DND-41 (cell line): ENCODE measurements around the gene SOD3.

Experiments used
- ATAC-seq: fragments of 200-7000 bp; cut with Tn5 transposase; 3 replicates; pipeline ENCODE4 v1.9.1; 2021; ENCODE audit warnings: low read depth; ENCODE audit not compliant: insufficient read depth
- DNase-seq: peaks from one replicate; pipeline ENCODE4 v3.0.0-alpha.2; 2020
- H2AFZ ChIP-seq: 2 replicates; pipeline ENCODE4 v1.6.0; 2012; ENCODE audit warnings: low read depth, low read length
- H3K27ac ChIP-seq: 2 replicates; pipeline ENCODE4 v1.5.1; 2012; ENCODE audit warnings: low read length, inconsistent platforms
- H3K27me3 ChIP-seq: fragments of 200-600 bp; sonication (generic); 2 replicates; pipeline ENCODE4 v1.6.0; 2012; ENCODE audit warnings: low read length, mild to moderate bottlenecking, inconsistent platforms; ENCODE audit not compliant: insufficient read depth, poor library complexity
- H3K36me3 ChIP-seq: 2 replicates; pipeline ENCODE4 v1.5.1; 2012; ENCODE audit warnings: low read length, inconsistent platforms; ENCODE audit not compliant: insufficient read depth
- H3K4me1 ChIP-seq: 2 replicates; pipeline ENCODE4 v1.5.1; 2012; ENCODE audit warnings: mild to moderate bottlenecking, low read length; ENCODE audit not compliant: insufficient read depth
- H3K4me2 ChIP-seq: 2 replicates; pipeline ENCODE4 v1.6.0; 2012; ENCODE audit warnings: mild to moderate bottlenecking, moderate library complexity, low read length, inconsistent platforms; ENCODE audit not compliant: insufficient read depth
- H3K4me3 ChIP-seq, 2 experiments: fragments of 200-600 bp in 1 of 2; shearing (Covaris generic) in 1 of 2; 2 replicates each; pipeline ENCODE4 v1.5.1; 2012 to 2016; ENCODE audit warnings: inconsistent platforms in 2 of 2, low read length in 2 of 2, mild to moderate bottlenecking in 2 of 2, low read depth in 1 of 2, moderate library complexity in 1 of 2
- H3K79me2 ChIP-seq: 2 replicates; pipeline ENCODE4 v1.6.0; 2012; ENCODE audit warnings: low read length, inconsistent platforms; ENCODE audit not compliant: insufficient read depth
- H3K9ac ChIP-seq: 2 replicates; pipeline ENCODE4 v1.6.0; 2012; ENCODE audit warnings: low read depth, mild to moderate bottlenecking, inconsistent platforms, low read length, moderate library complexity
- H3K9me3 ChIP-seq: 2 replicates; pipeline ENCODE4 v1.5.1; 2012; ENCODE audit warnings: low read length, moderate library complexity, mild to moderate bottlenecking, inconsistent platforms; ENCODE audit not compliant: insufficient read depth, severe bottlenecking
- H4K20me1 ChIP-seq: 2 replicates; pipeline ENCODE4 v1.6.0; 2012; ENCODE audit warnings: low read length; ENCODE audit not compliant: insufficient read depth
- EZH2 ChIP-seq: IDR thresholded peaks from 3 replicates; pipeline ENCODE4 v1.6.1; 2012; ENCODE audit warnings: borderline replicate concordance, low read depth, mild to moderate bottlenecking, moderate library complexity, low read length, inconsistent platforms; ENCODE audit not compliant: severe bottlenecking
- TF ChIP-seq, protein P1 (sequence below): IDR thresholded peaks from 2 replicates; pipeline ENCODE4 v1.5.1; 2012; ENCODE audit warnings: borderline replicate concordance, low read length, moderate library complexity, mild to moderate bottlenecking; ENCODE audit not compliant: poor library complexity, severe bottlenecking; ENCODE audit errors: extremely low read depth

SOD3 gene

DNA sequence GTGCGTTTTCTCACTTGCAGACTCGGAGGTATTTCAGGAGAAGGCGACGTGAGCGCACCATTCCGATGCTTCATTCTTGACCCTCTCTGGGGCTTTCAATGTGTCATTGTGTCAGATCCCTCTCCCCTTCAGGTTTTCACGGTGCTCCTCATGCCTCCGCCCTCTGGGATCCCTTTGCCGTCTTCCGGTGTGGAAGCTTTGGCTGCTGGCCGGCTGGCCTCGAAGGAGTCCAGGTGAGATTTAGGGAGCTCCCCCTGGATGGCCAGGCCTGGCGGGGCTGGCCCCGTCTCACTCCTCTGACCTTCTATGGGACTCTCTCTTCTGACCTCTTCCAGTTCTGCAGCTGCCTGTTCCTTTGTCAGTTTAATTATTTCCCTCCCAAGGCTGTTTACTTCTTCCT, 12.9 kb downstream of the SOD3 start:
- no peaks in the 10 kb centered on the region for H3K36me3 ChIP-seq
- TF ChIP-seq, protein P1, sequence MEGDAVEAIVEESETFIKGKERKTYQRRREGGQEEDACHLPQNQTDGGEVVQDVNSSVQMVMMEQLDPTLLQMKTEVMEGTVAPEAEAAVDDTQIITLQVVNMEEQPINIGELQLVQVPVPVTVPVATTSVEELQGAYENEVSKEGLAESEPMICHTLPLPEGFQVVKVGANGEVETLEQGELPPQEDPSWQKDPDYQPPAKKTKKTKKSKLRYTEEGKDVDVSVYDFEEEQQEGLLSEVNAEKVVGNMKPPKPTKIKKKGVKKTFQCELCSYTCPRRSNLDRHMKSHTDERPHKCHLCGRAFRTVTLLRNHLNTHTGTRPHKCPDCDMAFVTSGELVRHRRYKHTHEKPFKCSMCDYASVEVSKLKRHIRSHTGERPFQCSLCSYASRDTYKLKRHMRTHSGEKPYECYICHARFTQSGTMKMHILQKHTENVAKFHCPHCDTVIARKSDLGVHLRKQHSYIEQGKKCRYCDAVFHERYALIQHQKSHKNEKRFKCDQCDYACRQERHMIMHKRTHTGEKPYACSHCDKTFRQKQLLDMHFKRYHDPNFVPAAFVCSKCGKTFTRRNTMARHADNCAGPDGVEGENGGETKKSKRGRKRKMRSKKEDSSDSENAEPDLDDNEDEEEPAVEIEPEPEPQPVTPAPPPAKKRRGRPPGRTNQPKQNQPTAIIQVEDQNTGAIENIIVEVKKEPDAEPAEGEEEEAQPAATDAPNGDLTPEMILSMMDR = no peak
- TF ChIP-seq EZH2 = no peak
- no peak overlapping the region for H3K27ac ChIP-seq
- H3K79me2 ChIP-seq = no peaks in the 10 kb centered on the region
- ATAC-seq (no peak), DNase-seq (no peak)
- no peaks in the 10 kb centered on the region for H3K9me3 ChIP-seq
- H3K4me1 ChIP-seq = no peaks in the 10 kb centered on the region
- H3K9ac ChIP-seq = no peak overlapping the region
- no peaks in the 10 kb centered on the region for H3K27me3 ChIP-seq
- H4K20me1 ChIP-seq = no peaks in the 10 kb centered on the region
- no peak overlapping the region for H3K4me3 ChIP-seq
- H2AFZ ChIP-seq = no peak overlapping the region
- H3K4me2 ChIP-seq = no peak overlapping the region

DNA sequence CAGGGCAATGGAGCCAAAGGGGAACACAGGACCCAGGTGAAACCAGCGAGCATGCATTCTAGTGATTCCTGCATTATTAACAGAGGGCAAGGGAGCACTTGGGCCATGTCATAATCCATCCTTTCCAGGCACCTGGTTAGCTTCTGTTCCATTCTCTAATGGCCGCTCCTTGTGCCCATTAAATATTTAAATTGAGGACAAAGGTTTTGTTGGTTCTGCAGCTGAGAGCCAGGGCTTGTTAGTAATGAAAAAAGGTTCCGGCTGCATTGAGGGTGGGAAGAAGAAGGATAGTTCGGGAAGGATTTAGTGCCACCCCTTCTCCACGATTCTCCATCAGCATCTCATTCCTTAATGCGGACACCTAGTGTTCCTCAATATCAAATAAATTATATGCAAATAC, 13.6 kb downstream of the SOD3 start:
- Histone ChIP-seq H3K9me3 (no peaks in the 10 kb centered on the region), H3K36me3 (no peaks in the 10 kb centered on the region), H3K4me3 (no peak overlapping the region), H3K79me2 (no peaks in the 10 kb centered on the region), H3K4me1 (no peaks in the 10 kb centered on the region), H2AFZ (no peak overlapping the region), H3K9ac (no peak overlapping the region), H3K4me2 (no peak overlapping the region), H3K27ac (no peak overlapping the region), H3K27me3 (no peaks in the 10 kb centered on the region), H4K20me1 (no peaks in the 10 kb centered on the region)
- DNase-seq (no peak), ATAC-seq (no peak)
- TF ChIP-seq, protein P1 = no peak
- TF ChIP-seq EZH2 = no peak

GRCh38 chr4:24809376-24809775, 14.0 kb downstream of the SOD3 start:
- Histone ChIP-seq H3K9ac (no peak overlapping the region), H2AFZ (no peak overlapping the region), H4K20me1 (no peaks in the 10 kb centered on the region), H3K4me2 (no peak overlapping the region), H3K4me3 (no peak overlapping the region), H3K9me3 (no peaks in the 10 kb centered on the region), H3K27ac (no peak overlapping the region), H3K27me3 (no peaks in the 10 kb centered on the region), H3K4me1 (no peaks in the 10 kb centered on the region), H3K36me3 (no peaks in the 10 kb centered on the region), H3K79me2 (no peaks in the 10 kb centered on the region)
- DNase-seq (no peak), ATAC-seq (no peak)
- TF ChIP-seq, protein P1 = no peak
- no peak for TF ChIP-seq EZH2

DNA sequence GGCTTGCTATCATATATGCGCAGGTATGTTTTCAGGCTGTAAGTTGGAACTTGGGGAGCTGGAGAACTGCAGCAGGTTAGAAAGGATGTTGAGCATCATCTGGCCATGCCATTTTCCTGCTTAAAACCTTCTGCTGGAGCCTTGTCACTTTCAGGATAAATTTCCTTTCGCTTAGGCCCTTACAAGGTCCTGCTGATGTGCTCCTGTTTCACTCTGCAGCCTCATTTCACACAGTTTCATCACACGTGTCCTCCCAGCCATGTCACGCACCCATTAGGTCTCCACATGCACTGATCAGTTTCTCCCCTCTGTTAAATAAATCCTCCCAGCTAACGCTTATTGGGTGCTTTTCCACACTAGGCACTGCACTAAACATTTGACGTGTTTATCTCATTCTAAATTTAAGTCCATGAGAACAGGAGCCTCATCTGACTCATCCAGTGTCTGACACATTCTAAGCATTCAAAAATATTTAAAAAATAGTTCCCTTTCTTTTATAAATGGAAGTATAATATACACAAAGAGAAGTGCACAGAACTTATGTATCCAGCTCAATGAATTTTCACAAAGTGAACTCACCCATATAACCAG, 14.5 kb downstream of the SOD3 start:
- H4K20me1 ChIP-seq = no peaks in the 10 kb centered on the region
- H3K27me3 ChIP-seq = no peaks in the 10 kb centered on the region
- H3K79me2 ChIP-seq = no peaks in the 10 kb centered on the region
- no peak overlapping the region for H2AFZ ChIP-seq
- TF ChIP-seq, protein P1 = no peak
- TF ChIP-seq EZH2 = no peak
- no peaks in the 10 kb centered on the region for H3K36me3 ChIP-seq
- no peaks in the 10 kb centered on the region for H3K4me1 ChIP-seq
- DNase-seq (no peak), ATAC-seq (no peak)
- H3K4me3 ChIP-seq = no peak overlapping the region
- no peak overlapping the region for H3K4me2 ChIP-seq
- no peak overlapping the region for H3K9ac ChIP-seq
- H3K27ac ChIP-seq = no peak overlapping the region
- H3K9me3 ChIP-seq = no peaks in the 10 kb centered on the region
